SK-N-SH (cell line): ENCODE data around the gene ITIH5. TPM values are rescaled to one million over a fixed set of nuclear protein-coding genes. Genes with fewer than 3 reads are reported as not detected.

Experiments
- CTCF ChIA-PET: fragments of 300-600, 350-600 bp; formaldehyde crosslinking; extraction: SDS; loops from one replicate; lab custom pipeline; 2021; lab: Yijun Ruan, JAX
- POLR2A ChIA-PET: fragments of 350-600 bp; sonication (Branson Sonifier 250); formaldehyde crosslinking; extraction: SDS; loops from one replicate; lab custom pipeline; 2020; ENCODE audit warnings: antibody characterized with exemption, inconsistent platforms; lab: Yijun Ruan, JAX
- DNase-seq: peaks from one replicate; pipeline ENCODE4 v3.0.0; 2012
- H2AFZ ChIP-seq: fragments of 200-600 bp; sonication (generic); 2 replicates; pipeline ENCODE4 v1.8.1; 2016; ENCODE audit warnings: antibody characterized with exemption, mild to moderate bottlenecking, low read depth
- H3F3A ChIP-seq: fragments of 200-600 bp; sonication (generic); replicated peaks from 2 replicates; pipeline ENCODE3; 2016; ENCODE audit warnings: antibody characterized with exemption, mild to moderate bottlenecking; ENCODE audit not compliant: insufficient read depth
- H3K27ac ChIP-seq, 2 experiments: fragments of 200-500 bp in 1 of 2; fragments of 200-600 bp in 1 of 2; sonication (Bioruptor generic) in 1 of 2; sonication (generic), shearing (Covaris generic) in 1 of 2; 2 replicates each; pipeline versions ENCODE4 v1.5.1 to v1.6.1; 2014 to 2016; ENCODE audit warnings: low read depth in 2 of 2, inconsistent platforms in 1 of 2, low read length in 1 of 2, mild to moderate bottlenecking in 1 of 2, mixed read lengths in 1 of 2
- H3K27me3 ChIP-seq: fragments of 200-600 bp; sonication (generic), shearing (Covaris generic); 2 replicates; pipeline ENCODE4 v1.6.1; 2016; ENCODE audit warnings: mixed run types; ENCODE audit not compliant: insufficient read depth
- H3K36me3 ChIP-seq, 2 experiments: fragments of 200-500 bp in 1 of 2; fragments of 200-600 bp in 1 of 2; sonication (Bioruptor generic) in 1 of 2; sonication (generic) in 1 of 2; replicated peaks in 1 of 2; 2 replicates each; pipeline versions ENCODE3 to v1.5.1; 2014 to 2016; ENCODE audit warnings: low read length in 1 of 2, mild to moderate bottlenecking in 1 of 2; ENCODE audit not compliant: insufficient read depth in 2 of 2, control insufficient read depth in 1 of 2
- H3K4me1 ChIP-seq, 2 experiments: fragments of 200-500 bp in 1 of 2; fragments of 200-600 bp in 1 of 2; sonication (Bioruptor generic) in 1 of 2; sonication (generic), shearing (Covaris generic) in 1 of 2; 2 replicates each; pipeline versions ENCODE4 v1.5.1 to v1.6.1; 2014 to 2016; ENCODE audit warnings: low read depth in 1 of 2, low read length in 1 of 2, mixed run types in 1 of 2; ENCODE audit not compliant: insufficient read depth in 2 of 2, control insufficient read depth in 1 of 2
- H3K4me2 ChIP-seq: fragments of 200-600 bp; sonication (generic), shearing (Covaris generic); 2 replicates; pipeline ENCODE4 v1.6.1; 2017; ENCODE audit warnings: mixed run types
- H3K4me3 ChIP-seq, 2 experiments: fragments of 200-500 bp in 1 of 2; fragments of 200-600 bp in 1 of 2; sonication (Bioruptor generic) in 1 of 2; sonication (generic), shearing (Covaris generic) in 1 of 2; 2 replicates each; pipeline versions ENCODE4 v1.5.1 to v1.8.1; 2014 to 2016; ENCODE audit warnings: low read depth in 2 of 2, inconsistent platforms in 1 of 2, low read length in 1 of 2, mild to moderate bottlenecking in 1 of 2, mixed read lengths in 1 of 2, moderate library complexity in 1 of 2
- H3K79me2 ChIP-seq: fragments of 200-600 bp; sonication (generic); 2 replicates; pipeline ENCODE4 v1.8.1; 2017; ENCODE audit warnings: mild to moderate bottlenecking; ENCODE audit not compliant: insufficient read depth
- H3K9ac ChIP-seq: fragments of 200-600 bp; sonication (generic); 2 replicates; pipeline ENCODE4 v1.6.1; 2017; ENCODE audit warnings: mixed run types
- H3K9me2 ChIP-seq: fragments of 200-600 bp; sonication (generic); 2 replicates; pipeline ENCODE4 v1.6.1; 2017; ENCODE audit warnings: mixed run types
- H3K9me3 ChIP-seq: fragments of 200-600 bp; sonication (generic); 2 replicates; pipeline ENCODE4 v1.6.1; 2017; ENCODE audit warnings: mixed run types, mild to moderate bottlenecking, moderate library complexity
- H4K20me1 ChIP-seq: fragments of 200-600 bp; sonication (generic); 2 replicates; pipeline ENCODE4 v1.6.1; 2017; ENCODE audit warnings: mild to moderate bottlenecking, mixed run types; ENCODE audit not compliant: insufficient read depth
- CHD2 ChIP-seq: fragments of 150-350 bp; IDR thresholded peaks from 2 replicates; pipeline ENCODE4 v1.6.1; 2018; ENCODE audit warnings: low read length; ENCODE audit not compliant: partially characterized antibody
- CTCF ChIP-seq: fragments of 200-600 bp; sonication (generic); IDR thresholded peaks from 2 replicates; pipeline ENCODE4 v1.6.1; 2017; ENCODE audit warnings: antibody characterized with exemption, mild to moderate bottlenecking, moderate library complexity
- EP300 ChIP-seq, 2 experiments: IDR thresholded peaks; 2 replicates each; pipeline versions ENCODE4 v1.4.0 to v1.6.1; 2012; ENCODE audit warnings: borderline replicate concordance in 1 of 2, low read depth in 1 of 2, low read length in 1 of 2
- EZH2phosphoT487 ChIP-seq: fragments of 200-600 bp; sonication (generic); IDR thresholded peaks from 2 replicates; pipeline ENCODE4 v1.6.1; 2017; ENCODE audit warnings: low read depth, mixed run types, mild to moderate bottlenecking, antibody characterized with exemption, moderate library complexity, borderline replicate concordance
- FOSL2 ChIP-seq: IDR thresholded peaks from 2 replicates; pipeline ENCODE4 v1.4.0; 2012; ENCODE audit warnings: low read depth, mild to moderate bottlenecking, moderate library complexity, borderline replicate concordance
- FOXJ3 ChIP-seq: sonication (generic); formaldehyde crosslinking; IDR thresholded peaks from 2 replicates; pipeline ENCODE4 v1.5.1; 2020; ENCODE audit warnings: mild to moderate bottlenecking, missing genetic modification reagents
- GABPA ChIP-seq: IDR thresholded peaks from 2 replicates; pipeline ENCODE4 v1.4.0; 2012; ENCODE audit warnings: low read depth, mild to moderate bottlenecking
- GATA2 ChIP-seq: sonication (generic); formaldehyde crosslinking; IDR thresholded peaks from 2 replicates; pipeline ENCODE4 v1.5.0; 2020; ENCODE audit warnings: mild to moderate bottlenecking, missing genetic modification reagents
- IRF3 ChIP-seq: fragments of 150-350 bp; IDR thresholded peaks from 2 replicates; pipeline ENCODE4 v1.6.1; 2016; ENCODE audit warnings: mild to moderate bottlenecking, low read depth, low read length
- MAX ChIP-seq: IDR thresholded peaks from 2 replicates; pipeline ENCODE4 v1.4.0; 2012; ENCODE audit warnings: low read depth
- MEF2A ChIP-seq: IDR thresholded peaks from 2 replicates; pipeline ENCODE4 v1.4.0; 2012; ENCODE audit warnings: low read depth, borderline replicate concordance
- MXI1 ChIP-seq: IDR thresholded peaks from 2 replicates; pipeline ENCODE4 v1.6.1; 2012; ENCODE audit warnings: mild to moderate bottlenecking, low read depth, low read length, improper control_type of control experiment
- NFIC ChIP-seq: IDR thresholded peaks from 2 replicates; pipeline ENCODE4 v1.4.0; 2012; ENCODE audit warnings: borderline replicate concordance
- NRF1 ChIP-seq: IDR thresholded peaks from 2 replicates; pipeline ENCODE4 v1.6.1; 2012; ENCODE audit warnings: low read depth, mild to moderate bottlenecking, low read length
- RAD21 ChIP-seq: IDR thresholded peaks from 2 replicates; pipeline ENCODE4 v1.6.1; 2012; ENCODE audit warnings: mild to moderate bottlenecking, low read length
- RCOR1 ChIP-seq: fragments of 150-350 bp; IDR thresholded peaks from 2 replicates; pipeline ENCODE4 v1.6.1; 2017; ENCODE audit warnings: antibody characterized with exemption, low read length
- RXRA ChIP-seq: IDR thresholded peaks from 2 replicates; pipeline ENCODE4 v1.4.0; 2012; ENCODE audit warnings: low read depth, mild to moderate bottlenecking, borderline replicate concordance
- SIN3A ChIP-seq: IDR thresholded peaks from 2 replicates; pipeline ENCODE4 v1.6.1; 2012; ENCODE audit warnings: low read depth, mild to moderate bottlenecking, low read length, moderate library complexity, borderline replicate concordance
- SMC3 ChIP-seq: IDR thresholded peaks from 2 replicates; pipeline ENCODE4 v1.6.1; 2012; ENCODE audit warnings: low read depth, low read length, improper control_type of control experiment
- TCF12 ChIP-seq: IDR thresholded peaks from 2 replicates; pipeline ENCODE4 v1.4.0; 2012
- ZBTB33 ChIP-seq: IDR thresholded peaks from 2 replicates; pipeline ENCODE4 v1.4.0; 2012; ENCODE audit warnings: low read depth, borderline replicate concordance
- WGBS: methylation state at CpG from one replicate; pipeline ENCODE4 v1.1.6; 2017; ENCODE audit warnings: low lambda C conversion rate; 5-methylcytosine and 5-hydroxymethylcytosine counted together
- polyA plus RNA-seq, 3 experiments: library from polyadenylated mRNA; depleted of rRNA; stranded (reverse); fragments of >200 nt; gene quantifications; 2 replicates each; pipeline ENCODE4 v1.2.3, GENCODE V29; 2012

Gene ITIH5
- polyA plus RNA-seq, 1 of the 3 experiments (the other 2 are of a cell fraction) = 0.07 TPM

GRCh38 chr10:7526017-7526400 lies 140.8 kb downstream of the ITIH5 start:
- H3K9me2 ChIP-seq = no peaks in the 10 kb centered on the region
- H3K36me3 ChIP-seq = no peaks in the 10 kb centered on the region
- DNase-seq = no peak
- CTCF ChIA-PET = interaction anchor here (0.6 to 6.6 kb wide), 64 partner anchors 8 to 1823 kb away, joined by 3 to 152 read pairs (median 4); partner anchors contain the start of genes ATP5F1C, ITIH5 and TAF3
- no peak overlapping the region for H2AFZ ChIP-seq
- no peak overlapping the region for H3K27ac ChIP-seq
- TF ChIP-seq GATA2 (CRISPR knock-in tag) = no peak
- TF ChIP-seq NRF1 = no peak
- no peak for TF ChIP-seq NFIC
- no peak for TF ChIP-seq EP300 (IDR thresholded peaks at IDR 0.05; ENCODE audit: borderline replicate concordance in 1 of 2, low read depth in 1 of 2, low read length in 1 of 2)
- no peak for TF ChIP-seq IRF3
- no peak for TF ChIP-seq MXI1
- TF ChIP-seq RCOR1 = no peak
- no peak for TF ChIP-seq MEF2A
- WGBS = 64% methylated on average over 18 of the region's 19 CpGs
- peaks cover 0 to 3% of the 10 kb centered on the region in 2 experiments; a peak in 1 of 4 replicates for H3K4me1 ChIP-seq
- H3K27me3 ChIP-seq = no peaks in the 10 kb centered on the region; the same call in 1 of the 2 replicates
- no peaks in the 10 kb centered on the region for H3K9me3 ChIP-seq
- H3K4me3 ChIP-seq = no peak overlapping the region
- H3K79me2 ChIP-seq = no peaks in the 10 kb centered on the region
- no peak overlapping the region for H3K4me2 ChIP-seq
- H3K9ac ChIP-seq = no peak overlapping the region
- H3F3A ChIP-seq = no peaks in the 10 kb centered on the region
- no peaks in the 10 kb centered on the region for H4K20me1 ChIP-seq
- POLR2A ChIA-PET = interaction anchor here (1.0 kb wide), 1 partner anchor 161 kb away, joined by 3 read pairs; no protein-coding TSS in a partner anchor

- POLR2A ChIA-PET = interaction anchor here (1.0 kb wide), 1 partner anchor 161 kb away, joined by 3 read pairs; no protein-coding TSS in a partner anchor
- no peak overlapping the region for H3K4me2 ChIP-seq
These were observed 141.3 kb downstream of the ITIH5 start for GRCh38 chr10:7525314-7526016.

More at GRCh38 chr10:7525314-7526016, 141.3 kb downstream of the ITIH5 start:
- Histone ChIP-seq H3K4me3 (peak overlapping the region in 1 of 2 experiments; percentile 33; a peak in 1 of 4 replicates), H3K27me3 (no peaks in the 10 kb centered on the region), H3K79me2 (no peaks in the 10 kb centered on the region), H3K9me3 (no peaks in the 10 kb centered on the region), H4K20me1 (no peaks in the 10 kb centered on the region), H2AFZ (no peak overlapping the region), H3F3A (no peaks in the 10 kb centered on the region), H3K27ac (no peak overlapping the region), H3K9me2 (no peaks in the 10 kb centered on the region), H3K9ac (no peak overlapping the region), H3K4me1 (peaks cover 0 to 3% of the 10 kb centered on the region in 2 experiments; a peak in 1 of 4 replicates), H3K36me3 (no peaks in the 10 kb centered on the region)
- CTCF ChIA-PET = interaction anchor here (0.6 to 6.6 kb wide), 67 partner anchors 8 to 1824 kb away, joined by 3 to 152 read pairs (median 4); partner anchors contain the start of genes ATP5F1C, ITIH5 and TAF3
- TF ChIP-seq CHD2 = no peak
- no peak for TF ChIP-seq EZH2phosphoT487
- TF ChIP-seq MAX = no peak
- no peak for TF ChIP-seq FOXJ3 (CRISPR knock-in tag)
- TF ChIP-seq MXI1 = no peak
- TF ChIP-seq RCOR1 = no peak
- no peak for TF ChIP-seq EP300 (IDR thresholded peaks at IDR 0.05; ENCODE audit: borderline replicate concordance in 1 of 2, low read depth in 1 of 2, low read length in 1 of 2)
- TF ChIP-seq GATA2 (CRISPR knock-in tag) = 0 out of 2 replicates have a peak, but pooled peaks have one; percentile 8
- peak; percentile 95 for TF ChIP-seq RAD21
- TF ChIP-seq NRF1 = no peak
- no peak for TF ChIP-seq TCF12
- TF ChIP-seq SMC3 = peak; percentile 66
- TF ChIP-seq GABPA = no peak
- TF ChIP-seq FOSL2 = no peak
- peak; percentile 83 for TF ChIP-seq CTCF
- TF ChIP-seq ZBTB33 = no peak
- no peak for TF ChIP-seq RXRA
- TF ChIP-seq SIN3A = no peak
- 12% methylated on average over 16 of the region's 16 CpGs for WGBS
- DNase-seq = peak; percentile 83
